Endothelial cell of umbilical vein (primary cell): ENCODE data around the gene CTTN. TPM values are rescaled to one million over a fixed set of nuclear protein-coding genes. Genes with fewer than 3 reads are reported as not detected.

Source experiments
- BruUV-seq: library from RNA; stranded (reverse); fragments of 400-500 nt; replicated peaks from 2 replicates; lab custom pipeline; 2021; lab: Mats Ljungman, UMichigan
- CTCF ChIA-PET: fragments of 300-600, 350-600 bp; sonication (Branson Sonifier 250); formaldehyde crosslinking; loops from one replicate; lab custom pipeline; 2021; ENCODE audit warnings: antibody characterized with exemption, inconsistent platforms; lab: Charles Lee
- POLR2A ChIA-PET: fragments of 300-600, 350-600 bp; sonication (Branson Sonifier 250); formaldehyde crosslinking; loops from one replicate; lab custom pipeline; 2021; ENCODE audit warnings: antibody characterized with exemption, inconsistent platforms; lab: Charles Lee
- DNase-seq: peaks from one replicate; pipeline ENCODE4 v3.0.0-alpha.2; 2011; ENCODE audit warnings: low read depth, low spot score
- FAIRE-seq: peaks from 2 replicates; lab custom pipeline; 2011; peaks lifted over from hg19 to GRCh38; lab: Jason Lieb, UNC
- H2AFZ ChIP-seq: 2 replicates; pipeline ENCODE4 v1.6.0; 2012; ENCODE audit warnings: low read depth, low read length, control low read depth, inconsistent platforms
- H3K27ac ChIP-seq: 2 replicates; pipeline ENCODE4 v1.5.1; 2011; ENCODE audit warnings: low read depth, mild to moderate bottlenecking, control low read depth, low read length, moderate library complexity; ENCODE audit not compliant: insufficient read depth
- H3K27me3 ChIP-seq, 2 experiments: 2 replicates each; pipeline versions ENCODE4 v1.6.0 to v1.6.1; 2011; ENCODE audit warnings: low read length in 2 of 2, mixed read lengths in 1 of 2; ENCODE audit not compliant: control insufficient read depth in 2 of 2, insufficient read depth in 2 of 2
- H3K36me3 ChIP-seq, 2 experiments: 2 replicates in 1 of 2; 3 replicates in 1 of 2; pipeline ENCODE4 v1.5.1; 2011; ENCODE audit warnings: low read length in 2 of 2, mild to moderate bottlenecking in 1 of 2, moderate library complexity in 1 of 2; ENCODE audit not compliant: control insufficient read depth in 2 of 2, insufficient read depth in 2 of 2; ENCODE audit errors: extremely low read depth in 1 of 2
- H3K4me1 ChIP-seq: 3 replicates; pipeline ENCODE4 v1.5.1; 2011; ENCODE audit warnings: mild to moderate bottlenecking, low read length; ENCODE audit not compliant: control insufficient read depth, insufficient read depth; ENCODE audit errors: extremely low read depth
- H3K4me2 ChIP-seq: 2 replicates; pipeline ENCODE4 v1.6.1; 2011; ENCODE audit warnings: low read length, control low read depth, mixed read lengths; ENCODE audit not compliant: insufficient read depth
- H3K4me3 ChIP-seq, 3 experiments: fragments of 200-600 bp in 1 of 3; sonication (generic), shearing (Covaris generic) in 1 of 3; replicated peaks in 1 of 3; 2 replicates each; pipeline ENCODE4 v1.5.1; 2011 to 2016; ENCODE audit warnings: control low read depth in 3 of 3, low read length in 3 of 3, mild to moderate bottlenecking in 2 of 3, inconsistent platforms in 1 of 3, low read depth in 1 of 3, moderate library complexity in 1 of 3; ENCODE audit not compliant: insufficient read depth in 1 of 3
- H3K79me2 ChIP-seq: 2 replicates; pipeline ENCODE4 v1.6.0; 2012; ENCODE audit warnings: low read length, inconsistent platforms; ENCODE audit not compliant: control insufficient read depth, insufficient read depth
- H3K9ac ChIP-seq: replicated peaks from 2 replicates; pipeline ENCODE3; 2011; ENCODE audit warnings: low read length, control low read depth; ENCODE audit not compliant: insufficient read depth; ENCODE audit errors: extremely low read depth
- H3K9me1 ChIP-seq: replicated peaks from 3 replicates; pipeline ENCODE4 v1.6.0; 2011; ENCODE audit warnings: mild to moderate bottlenecking, low read length; ENCODE audit not compliant: control insufficient read depth, insufficient read depth; ENCODE audit errors: extremely low read depth
- H3K9me3 ChIP-seq: replicated peaks from 2 replicates; pipeline ENCODE4 v1.5.1; 2012; ENCODE audit warnings: low read length, inconsistent platforms; ENCODE audit not compliant: control insufficient read depth, insufficient read depth
- H4K20me1 ChIP-seq: replicated peaks from 2 replicates; pipeline ENCODE3; 2011; ENCODE audit warnings: mild to moderate bottlenecking, low read length; ENCODE audit not compliant: control insufficient read depth, insufficient read depth; ENCODE audit errors: extremely low read depth
- CTCF ChIP-seq, 2 donors: IDR thresholded peaks; 1 replicate in 1 of 2; 2 replicates in 1 of 2; pipeline ENCODE4 v1.5.1; 2011; ENCODE audit warnings: low read length in 2 of 2, mild to moderate bottlenecking in 2 of 2, moderate library complexity in 2 of 2, control low read depth in 1 of 2, inconsistent platforms in 1 of 2, low read depth in 1 of 2; ENCODE audit not compliant: insufficient read depth in 1 of 2; ENCODE audit errors: extremely low read depth in 1 of 2
- EZH2 ChIP-seq: IDR thresholded peaks from 2 replicates; pipeline ENCODE4 v1.6.1; 2012; ENCODE audit warnings: borderline replicate concordance, low read depth, mild to moderate bottlenecking, moderate library complexity, low read length, inconsistent platforms; ENCODE audit not compliant: severe bottlenecking
- FOS ChIP-seq: IDR thresholded peaks from 2 replicates; pipeline ENCODE4 v1.6.1; 2011; ENCODE audit warnings: mild to moderate bottlenecking, low read length, moderate library complexity, borderline replicate concordance; ENCODE audit not compliant: insufficient read depth
- GATA2 ChIP-seq: IDR thresholded peaks from 2 replicates; pipeline ENCODE4 v1.7.0; 2011; ENCODE audit warnings: low read depth, mild to moderate bottlenecking, moderate library complexity, mixed read lengths, low read length; ENCODE audit not compliant: insufficient read length, insufficient read depth
- JUN ChIP-seq: IDR thresholded peaks from 2 replicates; pipeline ENCODE4 v1.6.1; 2011; ENCODE audit warnings: borderline replicate concordance, low read depth; ENCODE audit not compliant: insufficient read length, insufficient read depth
- MAX ChIP-seq: IDR thresholded peaks from 2 replicates; pipeline ENCODE4 v1.6.1; 2011; ENCODE audit not compliant: insufficient read depth, insufficient read length
- MYC ChIP-seq: IDR thresholded peaks from one replicate; pipeline ENCODE4 v1.6.1; 2011; ENCODE audit warnings: mild to moderate bottlenecking, low read depth, low read length
- POLR2A ChIP-seq: IDR thresholded peaks from 2 replicates; pipeline ENCODE4 v1.6.1; 2012; ENCODE audit warnings: low read depth, mild to moderate bottlenecking, control low read depth, low read length
- POLR2AphosphoS5 ChIP-seq: IDR thresholded peaks from 2 replicates; pipeline ENCODE4 v1.6.1; 2012; ENCODE audit warnings: low read depth, mild to moderate bottlenecking, control low read depth, low read length, moderate library complexity; ENCODE audit not compliant: insufficient read depth
- dilution Hi-C: fragments of 300-500 bp; cut with MboI; formaldehyde crosslinking; loops from one replicate; pipeline ENCODE4 v1.15.0; 2019; ENCODE audit warnings: low sequenced_read_pairs; ENCODE audit not compliant: extremely low pct_ligation_motif_present
- intact Hi-C: fragments of 100-400 bp; cut with micrococcal nuclease; formaldehyde crosslinking; loops from one replicate; pipeline ENCODE4 v1.10.0; 2022
- polyA plus RNA-seq, 4 experiments: library from polyadenylated mRNA; depleted of rRNA in 3 of 4; stranded (reverse) in 3 of 4; unstranded in 1 of 4; fragments of >200 nt; gene quantifications; 2 replicates each; pipeline versions ENCODE4 v1.2.1 to v1.2.3, GENCODE V29; 2011 to 2012; ENCODE audit warnings: missing spikeins in 1 of 4
- total RNA-seq: library from RNA; stranded (reverse); gene quantifications from 2 replicates; pipeline ENCODE4 v1.2.3, GENCODE V29; 2021

Gene CTTN
- total and polyA plus RNA-seq, 2 donors (not counting 3 experiments of a cell fraction or from before 2014, with no cell fraction given), result 161 to 330 TPM

- intact Hi-C loops, result no loop called here
- TF ChIP-seq JUN (no peak), CTCF (IDR thresholded peaks at IDR 0.05; ENCODE audit: extremely low read depth in 1 of 2, insufficient read depth in 1 of 2, low read depth in 1 of 2, low read length in 2 of 2) (no peak), MYC (no peak), GATA2 (no peak), MAX (no peak), EZH2 (no peak), FOS (no peak), POLR2A (no peak), POLR2AphosphoS5 (no peak)
Observed at GRCh38 chr11:70462818-70463477, 64.6 kb downstream of the CTTN start.

More at GRCh38 chr11:70462818-70463477, 64.6 kb downstream of the CTTN start:
- H3K9ac ChIP-seq, result no peak overlapping the region
- H3K27ac ChIP-seq, result no peak overlapping the region
- H3K9me3 ChIP-seq, result no peaks in the 10 kb centered on the region
- POLR2A ChIA-PET, result no interaction called here
- H3K79me2 ChIP-seq, result no peaks in the 10 kb centered on the region
- BruUV-seq, result no TSS peak
- H3K4me1 ChIP-seq, result no peaks in the 10 kb centered on the region
- H3K36me3 ChIP-seq, result no peaks in the 10 kb centered on the region
- no peaks in the 10 kb centered on the region for H3K9me1 ChIP-seq
- H4K20me1 ChIP-seq, result no peaks in the 10 kb centered on the region
- no peaks in the 10 kb centered on the region for H3K27me3 ChIP-seq
- CTCF ChIA-PET, result no interaction called here
- FAIRE-seq (no peak), DNase-seq (no peak)
- H3K4me2 ChIP-seq, result no peak overlapping the region
- dilution Hi-C loops, result no loop called here
- no peak overlapping the region for H2AFZ ChIP-seq
- H3K4me3 ChIP-seq, result no peak overlapping the region
